ENCODE results near the gene BANF1.

DNA sequence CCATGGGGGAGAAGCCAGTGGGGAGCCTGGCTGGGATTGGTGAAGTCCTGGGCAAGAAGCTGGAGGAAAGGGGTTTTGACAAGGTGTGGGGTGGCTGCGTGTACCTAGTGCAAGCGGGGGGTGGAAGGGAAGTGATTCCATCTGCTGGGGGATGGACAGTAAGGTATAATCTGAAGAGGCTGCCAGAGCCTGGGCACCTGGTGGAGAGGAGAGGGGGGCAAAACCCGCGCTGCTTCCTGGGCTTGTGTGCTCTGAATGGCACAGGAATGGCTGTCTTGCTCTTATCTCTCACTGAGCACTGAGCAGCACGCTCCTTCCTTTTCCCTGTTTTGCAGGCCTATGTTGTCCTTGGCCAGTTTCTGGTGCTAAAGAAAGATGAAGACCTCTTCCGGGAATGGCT is 988 bp downstream of the BANF1 start:
- no peak for TF ChIP-seq EZH2 (IDR thresholded peaks at IDR 0.05; ENCODE audit: borderline replicate concordance, low read length)
- TF ChIP-seq, protein P1, sequence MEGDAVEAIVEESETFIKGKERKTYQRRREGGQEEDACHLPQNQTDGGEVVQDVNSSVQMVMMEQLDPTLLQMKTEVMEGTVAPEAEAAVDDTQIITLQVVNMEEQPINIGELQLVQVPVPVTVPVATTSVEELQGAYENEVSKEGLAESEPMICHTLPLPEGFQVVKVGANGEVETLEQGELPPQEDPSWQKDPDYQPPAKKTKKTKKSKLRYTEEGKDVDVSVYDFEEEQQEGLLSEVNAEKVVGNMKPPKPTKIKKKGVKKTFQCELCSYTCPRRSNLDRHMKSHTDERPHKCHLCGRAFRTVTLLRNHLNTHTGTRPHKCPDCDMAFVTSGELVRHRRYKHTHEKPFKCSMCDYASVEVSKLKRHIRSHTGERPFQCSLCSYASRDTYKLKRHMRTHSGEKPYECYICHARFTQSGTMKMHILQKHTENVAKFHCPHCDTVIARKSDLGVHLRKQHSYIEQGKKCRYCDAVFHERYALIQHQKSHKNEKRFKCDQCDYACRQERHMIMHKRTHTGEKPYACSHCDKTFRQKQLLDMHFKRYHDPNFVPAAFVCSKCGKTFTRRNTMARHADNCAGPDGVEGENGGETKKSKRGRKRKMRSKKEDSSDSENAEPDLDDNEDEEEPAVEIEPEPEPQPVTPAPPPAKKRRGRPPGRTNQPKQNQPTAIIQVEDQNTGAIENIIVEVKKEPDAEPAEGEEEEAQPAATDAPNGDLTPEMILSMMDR (IDR thresholded peaks at IDR 0.05; ENCODE audit: low read length), result no peak

All from OCI-LY1 (cell line).